HepG2 (cell line): ENCODE results near the gene PTPA. TPM values are rescaled to one million over a fixed set of nuclear protein-coding genes. Genes with fewer than 3 reads are reported as not detected.

Experiments
- ATAC-seq: fragments of 200-7000 bp; cut with Tn5 transposase; 3 replicates; pipeline ENCODE4 v1.9.1; 2020; ENCODE audit warnings: mild to moderate bottlenecking, moderate library complexity
- BruUV-seq: library from RNA; stranded (reverse); fragments of 400-500 nt; replicated peaks from 2 replicates; lab custom pipeline; 2021; lab: Mats Ljungman, UMichigan
- CTCF ChIA-PET: fragments of 300-600 bp; formaldehyde crosslinking; extraction: SDS; loops from one replicate; lab custom pipeline; 2021; ENCODE audit warnings: low total read pairs, inconsistent platforms, low intra/inter-chr PET ratio; lab: Yijun Ruan, JAX
- POLR2A ChIA-PET: fragments of 350-600 bp; sonication (Branson Sonifier 250); formaldehyde crosslinking; loops from one replicate; lab custom pipeline; 2020; ENCODE audit warnings: antibody characterized with exemption, inconsistent platforms; lab: Yijun Ruan, JAX
- DNase-seq: peaks from one replicate; pipeline ENCODE4 v3.0.0-alpha.2; 2015; ENCODE audit warnings: low spot score
- FAIRE-seq: peaks from 3 replicates; lab custom pipeline; 2011; peaks lifted over from hg19 to GRCh38; lab: Jason Lieb, UNC
- H2AFZ ChIP-seq: one replicate; pipeline ENCODE4 v1.6.1; 2011; ENCODE audit warnings: low read length, inconsistent platforms
- H3K27ac ChIP-seq: fragments of 300-600 bp; 3 replicates; pipeline ENCODE4 v1.8.0; 2011; ENCODE audit warnings: mixed run types, mild to moderate bottlenecking, mixed read lengths, low read length, inconsistent platforms; ENCODE audit not compliant: insufficient read depth; ENCODE audit errors: extremely low read length
- H3K27me3 ChIP-seq, 2 experiments: fragments of 200-600 bp in 1 of 2; 2 replicates in 1 of 2; 3 replicates in 1 of 2; pipeline versions ENCODE4 v1.6.0 to v1.8.0; 2011; ENCODE audit warnings: low read length in 2 of 2, mild to moderate bottlenecking in 2 of 2, moderate library complexity in 2 of 2, inconsistent platforms in 1 of 2; ENCODE audit not compliant: insufficient read depth in 2 of 2, control insufficient read depth in 1 of 2
- H3K36me3 ChIP-seq, 2 experiments: fragments of 200-600 bp in 1 of 2; replicated peaks in 1 of 2; 2 replicates in 1 of 2; 3 replicates in 1 of 2; pipeline versions ENCODE4 v1.5.1 to v1.8.0; 2011; ENCODE audit warnings: low read length in 2 of 2, inconsistent platforms in 1 of 2; ENCODE audit not compliant: insufficient read depth in 2 of 2, control insufficient read depth in 1 of 2
- H3K4me1 ChIP-seq: 2 replicates; pipeline ENCODE4 v1.5.1; 2012; ENCODE audit warnings: low read length, inconsistent platforms; ENCODE audit not compliant: insufficient read depth
- H3K4me2 ChIP-seq: 2 replicates; pipeline ENCODE4 v1.6.0; 2011; ENCODE audit warnings: low read depth, low read length, inconsistent platforms
- H3K4me3 ChIP-seq, 3 experiments: fragments of 200-600 bp in 1 of 3; sonication (generic), shearing (Covaris generic) in 1 of 3; replicated peaks in 1 of 3; 2 replicates each; pipeline ENCODE4 v1.5.1; 2011 to 2016; ENCODE audit warnings: low read length in 3 of 3, inconsistent platforms in 2 of 3, low read depth in 2 of 3, mild to moderate bottlenecking in 2 of 3, control low read depth in 1 of 3, mixed read lengths in 1 of 3; ENCODE audit not compliant: insufficient read depth in 1 of 3
- H3K79me2 ChIP-seq: one replicate; pipeline ENCODE4 v1.6.1; 2011; ENCODE audit warnings: low read length, inconsistent platforms; ENCODE audit not compliant: insufficient read depth
- H3K9ac ChIP-seq: 2 replicates; pipeline ENCODE4 v1.6.0; 2011; ENCODE audit warnings: mild to moderate bottlenecking, low read depth, low read length, inconsistent platforms; ENCODE audit not compliant: insufficient read depth
- H3K9me3 ChIP-seq: 2 replicates; pipeline ENCODE4 v1.5.1; 2012; ENCODE audit warnings: mild to moderate bottlenecking, low read length
- H4K20me1 ChIP-seq: 2 replicates; pipeline ENCODE4 v1.6.0; 2011; ENCODE audit warnings: inconsistent platforms, mild to moderate bottlenecking, low read length, moderate library complexity; ENCODE audit not compliant: insufficient read depth
- BRF2 ChIP-seq: sonication (generic); formaldehyde crosslinking; IDR thresholded peaks from 2 replicates; pipeline ENCODE4 v1.8.1; 2022; ENCODE audit warnings: mild to moderate bottlenecking, missing genetic modification reagents
- SETDB1 ChIP-seq: sonication (generic); formaldehyde crosslinking; IDR thresholded peaks from 2 replicates; pipeline ENCODE4 v1.5.1; 2020; ENCODE audit warnings: missing genetic modification reagents, mild to moderate bottlenecking, borderline replicate concordance
- THAP7 ChIP-seq: sonication (generic); formaldehyde crosslinking; IDR thresholded peaks from 2 replicates; pipeline ENCODE4 v1.8.1; 2023; ENCODE audit warnings: mild to moderate bottlenecking, missing genetic modification reagents
- ZEB1 ChIP-seq: IDR thresholded peaks from 2 replicates; pipeline ENCODE4 v1.6.1; 2012; ENCODE audit warnings: mild to moderate bottlenecking, low read depth, inconsistent platforms; ENCODE audit not compliant: insufficient replicate concordance
- ZNF329 ChIP-seq: sonication (generic); formaldehyde crosslinking; IDR thresholded peaks from 2 replicates; pipeline ENCODE4 v1.9.0; 2021; ENCODE audit warnings: low read depth, mild to moderate bottlenecking, missing genetic modification reagents
- WGBS: methylation state at CpG from one replicate; pipeline ENCODE4 v1.1.6; 2017; ENCODE audit warnings: low lambda C conversion rate; 5-methylcytosine and 5-hydroxymethylcytosine counted together
- in situ Hi-C: cut with HindIII; loops from 2 replicates; pipeline ENCODE4 v1.10.0; 2017; ENCODE audit warnings: low pct_unique_long_range_greater_than_20kb; ENCODE audit not compliant: extremely low pct_ligation_motif_present
- intact Hi-C: fragments of 100-400 bp; cut with micrococcal nuclease; formaldehyde crosslinking; loops from one replicate; pipeline ENCODE4 v1.10.0; 2022; ENCODE audit not compliant: unreplicated experiment
- polyA plus RNA-seq, 8 experiments: library from polyadenylated mRNA; depleted of rRNA in 3 of 8; stranded (reverse) in 7 of 8; unstranded in 1 of 8; fragments of >200 nt; fragmentation: Illumina TruSeq in 4 of 8; extraction: Trizol in 4 of 8; gene quantifications; 2 replicates each; pipeline versions ENCODE4 v1.2.1 to v1.2.3, GENCODE V29; 2011 to 2016; ENCODE audit warnings: low read depth in 4 of 8, missing spikeins in 1 of 8, mixed read lengths in 1 of 8; ENCODE audit not compliant: insufficient read depth in 1 of 8
- total RNA-seq, 5 experiments: library from RNA; depleted of rRNA; stranded (reverse); fragments of >200 nt; fragmentation: Illumina TruSeq; extraction: Trizol; gene quantifications; 2 replicates each; pipeline ENCODE4 v1.2.3, GENCODE V29; 2016; ENCODE audit warnings: low read depth in 1 of 5

PTPA gene
- total and polyA plus RNA-seq, 2 of the 13 experiments (the other 11 are each of a cell fraction or from before 2014, with no cell fraction given) = 79.3 to 105 TPM

- peaks cover 5% of the 10 kb centered on the region for H3K79me2 ChIP-seq
- H3K9me3 ChIP-seq = no peaks in the 10 kb centered on the region
- TF ChIP-seq ZNF329 (peak; percentile 97), ZEB1 (no peak)
- H3K36me3 ChIP-seq = no peaks in the 10 kb centered on the region
- H3K27me3 ChIP-seq = peaks cover 9 to 30% of the 10 kb centered on the region in 2 experiments
- no peak overlapping the region for H3K27ac ChIP-seq
- ATAC-seq (no peak), FAIRE-seq (no peak), DNase-seq (no peak)
- no TSS peak for BruUV-seq
- no peak overlapping the region for H3K4me2 ChIP-seq
- ChIA-PET CTCF (no interaction called here), POLR2A (interaction anchor here (1.0 to 1.7 kb wide), 6 partner anchors 9 to 425 kb away, joined by 3 to 5 read pairs (median 4); no protein-coding TSS in a partner anchor)
- in situ Hi-C loops = loop anchor here (10.0 kb wide), 2 partner anchors 303 to 443 kb away; no protein-coding TSS in a partner anchor
- H2AFZ ChIP-seq = no peak overlapping the region
- H3K9ac ChIP-seq = no peak overlapping the region
- peaks cover 55% of the 10 kb centered on the region for H3K4me1 ChIP-seq
- no peaks in the 10 kb centered on the region for H4K20me1 ChIP-seq
- intact Hi-C loops = loop anchor here (10.0 kb wide), 3 partner anchors 173 to 453 kb away; partner anchors contain the start of genes C9orf50 and NTMT1
- no peak overlapping the region for H3K4me3 ChIP-seq
- 41% methylated on average over 7 of the region's 7 CpGs for WGBS
Measured at GRCh38 chr9:129171993-129172751, 61.0 kb downstream of the PTPA start.

- WGBS = 20% methylated on average over 1 of the region's 5 CpGs
- Histone ChIP-seq H4K20me1 (peaks cover 1% of the 10 kb centered on the region; the same call in 1 of the 2 replicates), H2AFZ (no peak overlapping the region), H3K4me3 (no peak overlapping the region), H3K9me3 (no peaks in the 10 kb centered on the region), H3K4me1 (peaks cover 48% of the 10 kb centered on the region), H3K27me3 (peaks cover 9 to 30% of the 10 kb centered on the region in 2 experiments), H3K79me2 (peaks cover 5% of the 10 kb centered on the region), H3K4me2 (no peak overlapping the region), H3K9ac (no peak overlapping the region), H3K27ac (no peak overlapping the region), H3K36me3 (no peaks in the 10 kb centered on the region)
- CTCF ChIA-PET = no interaction called here
- no TSS peak for BruUV-seq
- FAIRE-seq (no peak), DNase-seq (no peak), ATAC-seq (no peak)
- POLR2A ChIA-PET = interaction anchor here (1.0 to 1.7 kb wide), 5 partner anchors 9 to 424 kb away, joined by 3 to 5 read pairs (median 4); no protein-coding TSS in a partner anchor
- intact Hi-C loops = loop anchor here (10.0 kb wide), 3 partner anchors 172 to 452 kb away; partner anchors contain the start of genes C9orf50 and NTMT1
- no peak for TF ChIP-seq SETDB1 (CRISPR knock-in tag)
- no peak for TF ChIP-seq BRF2 (CRISPR knock-in tag)
- TF ChIP-seq THAP7 (CRISPR knock-in tag) = no peak
- in situ Hi-C loops = loop anchor here (10.0 kb wide), 2 partner anchors 302 to 442 kb away; no protein-coding TSS in a partner anchor
Measured at GRCh38 chr9:129172816-129173215, 61.6 kb downstream of the PTPA start.
